Smooth muscle cell (in vitro differentiated cells): Measurements from ENCODE around the gene COX6B2. TPM values are rescaled to one million over a fixed set of nuclear protein-coding genes. Genes with fewer than 3 reads are reported as not detected.
"Not testable (repeated sequence)": the region's sequence is repeated elsewhere in the genome, so short reads cannot be mapped to it uniquely, and the experiment has no call there.

ENCODE experiments used
- DNase-seq: peaks from one replicate; lab custom pipeline; 2025; ENCODE audit not compliant: unreplicated experiment; lab: John Stamatoyannopoulos, UW
- H2AFZ ChIP-seq: fragments of 200-600 bp; sonication (generic); 2 replicates; pipeline ENCODE4 v1.6.0; 2016; ENCODE audit warnings: antibody characterized with exemption, low read depth, mild to moderate bottlenecking
- H3F3A ChIP-seq: fragments of 200-600 bp; sonication (generic); 2 replicates; pipeline ENCODE4 v1.6.0; 2017; ENCODE audit warnings: antibody characterized with exemption, low read depth
- H3K27ac ChIP-seq: fragments of 200-600 bp; sonication (generic); 2 replicates; pipeline ENCODE4 v1.5.1; 2016; ENCODE audit warnings: low read depth, mild to moderate bottlenecking
- H3K27me3 ChIP-seq: fragments of 200-600 bp; sonication (generic); 2 replicates; pipeline ENCODE4 v1.6.1; 2016; ENCODE audit warnings: low read depth, mild to moderate bottlenecking
- H3K36me3 ChIP-seq: fragments of 200-600 bp; sonication (generic); 2 replicates; pipeline ENCODE4 v1.5.1; 2016; ENCODE audit warnings: low read depth
- H3K4me1 ChIP-seq: fragments of 200-600 bp; sonication (generic); 2 replicates; pipeline ENCODE4 v1.5.1; 2016; ENCODE audit warnings: low read depth
- H3K4me2 ChIP-seq: fragments of 200-600 bp; sonication (generic); 2 replicates; pipeline ENCODE4 v1.6.0; 2016; ENCODE audit warnings: mild to moderate bottlenecking
- H3K4me3 ChIP-seq: fragments of 200-600 bp; sonication (generic); 2 replicates; pipeline ENCODE4 v1.5.1; 2016; ENCODE audit warnings: mild to moderate bottlenecking
- H3K79me2 ChIP-seq: fragments of 200-600 bp; sonication (generic); 2 replicates; pipeline ENCODE4 v1.6.0; 2016; ENCODE audit warnings: low read depth, mild to moderate bottlenecking
- H3K9ac ChIP-seq: fragments of 200-600 bp; sonication (generic); 2 replicates; pipeline ENCODE4 v1.6.0; 2016; ENCODE audit warnings: low read depth
- H3K9me3 ChIP-seq: fragments of 200-600 bp; sonication (generic); replicated peaks from 2 replicates; pipeline ENCODE4 v1.5.1; 2016; ENCODE audit warnings: low read depth
- H4K20me1 ChIP-seq: fragments of 200-600 bp; sonication (generic); 2 replicates; pipeline ENCODE4 v1.6.0; 2016; ENCODE audit warnings: low read depth
- WGBS: methylation state at CpG from one replicate; pipeline ENCODE4 v1.1.7; 2016; ENCODE audit warnings: low lambda C conversion rate; 5-methylcytosine and 5-hydroxymethylcytosine counted together
- polyA plus RNA-seq: library from polyadenylated mRNA; unstranded; fragments of >200 nt; fragmentation: Nextera tagmentation; extraction: Ambion mirVana; gene quantifications from 2 replicates; pipeline ENCODE4 v1.2.1, GENCODE V29; 2016
- total RNA-seq: library from RNA; depleted of rRNA; stranded (reverse); fragments of >200 nt; gene quantifications from 2 replicates; pipeline ENCODE4 v1.2.3, GENCODE V29; 2014
- TF ChIP-seq, protein P1 (sequence below): fragments of 200-600 bp; sonication (generic); IDR thresholded peaks from 2 replicates; pipeline ENCODE4 v1.5.1; 2017; ENCODE audit warnings: borderline replicate concordance, mild to moderate bottlenecking, antibody characterized with exemption; ENCODE audit not compliant: insufficient read depth, poor library complexity, severe bottlenecking

The COX6B2 gene
- total and polyA plus RNA-seq, 2 experiments from 2014 or later, result 0.18 to 1.7 TPM

DNA sequence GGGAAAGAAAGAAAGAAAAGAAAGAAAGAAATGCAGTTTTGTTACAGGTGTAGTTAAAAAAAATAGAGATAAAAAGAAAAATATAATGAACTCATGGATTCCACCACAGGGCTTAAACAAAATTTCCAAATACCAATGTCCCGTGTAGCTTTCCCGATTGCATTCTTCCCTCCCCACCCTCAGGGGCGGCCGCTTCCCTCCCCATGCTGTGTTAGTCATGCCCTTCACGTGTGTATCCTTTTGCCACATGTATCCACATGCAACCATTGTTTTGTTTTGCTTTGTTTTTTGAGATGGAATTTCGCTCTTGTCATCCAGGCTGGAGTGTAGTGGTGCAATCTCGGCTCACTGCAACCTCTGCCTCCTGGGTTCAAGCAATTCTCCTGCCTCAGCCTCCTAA lies 18.4 kb downstream of the COX6B2 start:
- no peaks in the 10 kb centered on the region for H3K36me3 ChIP-seq
- peaks cover 10% of the 10 kb centered on the region for H3K79me2 ChIP-seq
- 71% methylated on average over 7 of the region's 7 CpGs for WGBS
- TF ChIP-seq, protein P1, sequence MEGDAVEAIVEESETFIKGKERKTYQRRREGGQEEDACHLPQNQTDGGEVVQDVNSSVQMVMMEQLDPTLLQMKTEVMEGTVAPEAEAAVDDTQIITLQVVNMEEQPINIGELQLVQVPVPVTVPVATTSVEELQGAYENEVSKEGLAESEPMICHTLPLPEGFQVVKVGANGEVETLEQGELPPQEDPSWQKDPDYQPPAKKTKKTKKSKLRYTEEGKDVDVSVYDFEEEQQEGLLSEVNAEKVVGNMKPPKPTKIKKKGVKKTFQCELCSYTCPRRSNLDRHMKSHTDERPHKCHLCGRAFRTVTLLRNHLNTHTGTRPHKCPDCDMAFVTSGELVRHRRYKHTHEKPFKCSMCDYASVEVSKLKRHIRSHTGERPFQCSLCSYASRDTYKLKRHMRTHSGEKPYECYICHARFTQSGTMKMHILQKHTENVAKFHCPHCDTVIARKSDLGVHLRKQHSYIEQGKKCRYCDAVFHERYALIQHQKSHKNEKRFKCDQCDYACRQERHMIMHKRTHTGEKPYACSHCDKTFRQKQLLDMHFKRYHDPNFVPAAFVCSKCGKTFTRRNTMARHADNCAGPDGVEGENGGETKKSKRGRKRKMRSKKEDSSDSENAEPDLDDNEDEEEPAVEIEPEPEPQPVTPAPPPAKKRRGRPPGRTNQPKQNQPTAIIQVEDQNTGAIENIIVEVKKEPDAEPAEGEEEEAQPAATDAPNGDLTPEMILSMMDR, result no peak
- no peak overlapping the region for H2AFZ ChIP-seq
- H3K4me1 ChIP-seq, result no peaks in the 10 kb centered on the region
- no peaks in the 10 kb centered on the region for H3F3A ChIP-seq
- H4K20me1 ChIP-seq, result peaks cover 4% of the 10 kb centered on the region
- no peak overlapping the region for H3K27ac ChIP-seq
- no peak overlapping the region for H3K4me2 ChIP-seq
- H3K4me3 ChIP-seq, result no peak overlapping the region
- no peaks in the 10 kb centered on the region for H3K9me3 ChIP-seq
- H3K27me3 ChIP-seq, result no peaks in the 10 kb centered on the region
- no peak overlapping the region for H3K9ac ChIP-seq
- DNase-seq, result no peak

DNA sequence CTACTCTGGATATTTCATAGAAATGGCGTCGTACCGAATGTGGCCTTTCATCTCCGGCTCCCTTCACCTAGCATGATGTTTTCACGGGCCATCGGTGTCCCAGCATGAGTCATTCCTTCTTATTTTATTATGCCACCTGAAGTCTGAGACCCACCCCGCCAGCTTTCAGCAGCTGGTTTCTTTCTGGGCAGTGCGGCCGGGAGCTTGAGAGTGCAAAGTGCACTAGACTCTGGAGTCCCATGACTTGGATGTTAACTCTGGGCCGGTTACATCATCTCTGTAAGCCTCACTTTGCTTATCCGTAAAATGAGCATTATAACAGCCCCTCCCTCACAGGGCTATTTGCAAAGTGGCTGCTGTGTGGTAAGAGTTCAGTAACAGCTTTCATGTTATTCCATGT lies 20.6 kb downstream of the COX6B2 start:
- H3K4me3 ChIP-seq, result no peak overlapping the region
- H3K27ac ChIP-seq, result no peak overlapping the region
- no peaks in the 10 kb centered on the region for H3F3A ChIP-seq
- H3K9me3 ChIP-seq, result no peaks in the 10 kb centered on the region
- no peak overlapping the region for H3K4me2 ChIP-seq
- H3K27me3 ChIP-seq, result no peaks in the 10 kb centered on the region
- no peak for DNase-seq
- 89% methylated on average over 11 of the region's 11 CpGs for WGBS
- no peak overlapping the region for H2AFZ ChIP-seq
- H4K20me1 ChIP-seq, result no peaks in the 10 kb centered on the region
- H3K4me1 ChIP-seq, result no peaks in the 10 kb centered on the region
- H3K36me3 ChIP-seq, result no peaks in the 10 kb centered on the region
- TF ChIP-seq, protein P1, result no peak
- H3K9ac ChIP-seq, result no peak overlapping the region
- H3K79me2 ChIP-seq, result no peaks in the 10 kb centered on the region

DNA sequence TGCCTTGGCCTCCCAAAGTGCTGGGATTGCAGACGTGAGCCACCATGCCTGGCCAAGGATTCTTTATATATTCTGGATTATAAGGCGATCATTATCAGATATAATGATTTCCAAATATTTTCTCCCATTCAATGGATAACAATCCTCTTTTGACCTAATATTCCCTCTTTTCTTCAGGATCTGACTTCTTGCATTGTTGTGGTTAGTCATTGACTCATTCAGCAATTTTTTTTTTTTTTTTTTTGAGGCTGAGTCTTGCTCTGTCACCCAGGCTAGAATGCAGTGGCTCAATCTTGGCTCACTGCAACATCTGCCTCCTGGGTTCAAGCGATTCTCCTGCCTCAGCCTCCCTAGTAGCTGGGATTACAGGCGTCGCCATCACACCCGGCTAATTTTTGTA lies 24.7 kb downstream of the COX6B2 start:
- H3K36me3 ChIP-seq, H3K79me2 ChIP-seq, H3K4me1 ChIP-seq, H4K20me1 ChIP-seq, H3K4me3 ChIP-seq, H3K27me3 ChIP-seq, H3F3A ChIP-seq, H3K9me3 ChIP-seq, H3K9ac ChIP-seq, DNase-seq, H3K27ac ChIP-seq, H3K4me2 ChIP-seq, H2AFZ ChIP-seq: not testable (repeated sequence)
- WGBS, result 94% methylated on average over 6 of the region's 6 CpGs

DNA sequence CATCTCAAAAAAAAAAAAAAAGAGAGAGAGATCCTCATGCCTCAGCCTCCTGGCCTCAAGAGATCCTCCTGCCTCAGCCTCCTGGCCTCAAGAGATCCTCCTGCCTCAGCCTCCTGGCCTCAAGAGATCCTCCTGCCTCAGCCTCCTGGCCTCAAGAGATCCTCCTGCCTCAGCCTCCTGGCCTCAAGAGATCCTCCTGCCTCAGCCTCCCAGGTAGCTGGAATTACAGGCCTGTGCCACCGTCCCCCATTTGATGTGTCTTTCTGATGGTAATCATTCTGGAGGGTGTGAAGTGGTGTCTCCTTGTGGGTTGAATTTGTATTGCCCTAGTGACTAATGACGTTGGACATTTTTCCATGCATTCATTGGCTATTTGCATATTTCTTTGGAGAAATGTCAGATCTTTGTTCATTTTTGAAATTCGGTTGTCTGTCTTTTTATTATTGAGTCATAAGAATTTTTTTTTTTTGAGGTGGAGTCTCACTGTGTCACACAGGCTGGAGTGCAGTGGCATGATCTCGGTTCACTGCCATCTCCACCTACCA lies 25.7 kb downstream of the COX6B2 start:
- not testable (repeated sequence) for DNase-seq
- WGBS, result 88% methylated on average over 4 of the region's 4 CpGs

DNA sequence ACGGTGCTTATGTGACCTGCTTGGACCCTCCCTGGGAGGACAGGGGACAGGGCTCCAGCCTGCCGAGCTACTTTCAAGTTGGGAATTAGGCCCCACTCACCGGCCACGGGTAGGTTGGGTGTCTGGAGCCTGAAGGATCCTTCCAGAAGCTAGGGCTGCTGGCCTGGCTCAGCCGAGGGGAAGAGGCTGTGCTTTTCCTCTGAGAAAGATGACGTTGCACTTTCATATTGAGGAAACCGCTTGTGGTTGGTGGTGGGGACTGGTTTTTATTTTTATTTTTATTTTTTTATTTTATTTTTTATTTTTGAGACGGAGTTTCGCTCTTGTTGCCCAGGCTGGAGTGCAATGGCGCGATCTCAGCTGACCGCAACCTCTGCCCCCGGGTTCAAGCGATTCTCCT lies 29.3 kb downstream of the COX6B2 start, which contains the start of gene TMEM150B:
TMEM150B (minus strand) TSS at position 170 of the 400 bp plus-strand sequence. CDS start 4,305 bp downstream, outside the sequence.
- no peak within 1 kb of the TSS for H3K4me2 ChIP-seq
- no peak within 1 kb of the TSS for H3K27ac ChIP-seq
- H3K9ac ChIP-seq, result no peak within 1 kb of the TSS
- no peaks in the 10 kb centered on the region for H3K79me2 ChIP-seq
- no peaks in the 10 kb centered on the region for H3K36me3 ChIP-seq
- H2AFZ ChIP-seq, result no peak within 1 kb of the TSS
- TF ChIP-seq, protein P1, result no peak
- DNase-seq, result no peak
- no peaks in the 10 kb centered on the region for H4K20me1 ChIP-seq
- no peak within 1 kb of the TSS for H3K4me3 ChIP-seq
- no peaks in the 10 kb centered on the region for H3K9me3 ChIP-seq
- no peaks in the 10 kb centered on the region for H3K4me1 ChIP-seq
- 94% methylated on average over 14 of the region's 14 CpGs for WGBS
- H3F3A ChIP-seq, result no peaks in the 10 kb centered on the region
- H3K27me3 ChIP-seq, result no peaks in the 10 kb centered on the region

More for the DNA sequence above, 25.7 kb downstream of the COX6B2 start:
- H3K36me3 ChIP-seq, H3F3A ChIP-seq, H3K27ac ChIP-seq, H3K4me2 ChIP-seq, H3K9ac ChIP-seq, H3K4me3 ChIP-seq, H3K27me3 ChIP-seq, H3K4me1 ChIP-seq, H2AFZ ChIP-seq, H4K20me1 ChIP-seq, H3K9me3 ChIP-seq, H3K79me2 ChIP-seq: not testable (repeated sequence)
